HG02852 (cell line): ENCODE results near the gene ABCD1.

ENCODE experiments used
- ATAC-seq: cut with Tn5 transposase; IDR thresholded peaks from one replicate; pipeline ENCODE4 v1.9.1; 2021; ENCODE audit warnings: mild to moderate bottlenecking, moderate library complexity; ENCODE audit not compliant: unreplicated experiment

The ABCD1 gene

DNA sequence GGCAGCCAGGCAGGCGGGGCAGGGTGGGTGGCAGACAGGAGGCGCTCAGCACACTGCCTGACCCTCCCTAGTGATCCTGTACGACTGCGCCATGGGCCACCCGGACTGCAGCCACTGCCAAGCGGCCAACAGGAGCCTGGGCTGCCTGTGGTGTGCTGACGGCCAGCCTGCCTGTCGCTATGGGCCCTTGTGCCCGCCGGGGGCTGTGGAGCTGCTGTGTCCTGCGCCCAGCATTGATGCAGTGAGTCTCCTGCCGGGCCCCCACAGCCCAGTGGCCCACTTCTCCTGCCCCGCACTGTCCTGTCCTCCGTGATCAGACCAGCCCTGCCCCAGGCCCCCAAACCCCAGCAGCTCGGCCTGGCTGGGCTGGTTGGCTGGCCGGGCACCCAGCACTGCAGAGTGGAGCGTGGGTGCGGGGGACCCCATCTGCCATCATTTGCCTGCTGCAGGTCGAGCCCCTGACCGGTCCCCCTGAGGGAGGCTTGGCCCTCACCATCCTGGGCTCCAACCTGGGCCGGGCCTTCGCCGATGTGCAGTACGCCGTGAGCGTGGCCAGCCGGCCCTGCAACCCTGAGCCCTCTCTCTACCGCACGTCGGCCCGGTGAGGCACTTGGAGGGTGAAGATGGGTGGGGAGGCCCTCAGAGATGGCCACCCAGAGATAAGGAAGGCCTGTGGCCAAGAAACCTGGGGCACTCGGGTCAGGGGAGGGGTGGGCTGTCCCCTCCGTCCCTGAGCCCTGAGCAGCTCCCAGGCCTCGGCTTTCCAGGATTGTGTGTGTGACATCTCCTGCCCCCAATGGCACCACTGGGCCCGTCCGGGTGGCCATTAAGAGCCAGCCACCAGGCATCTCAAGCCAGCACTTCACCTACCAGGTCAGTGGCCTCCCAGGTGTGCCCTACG is 47.0 kb downstream of the ABCD1 start:
- no peak for ATAC-seq

DNA sequence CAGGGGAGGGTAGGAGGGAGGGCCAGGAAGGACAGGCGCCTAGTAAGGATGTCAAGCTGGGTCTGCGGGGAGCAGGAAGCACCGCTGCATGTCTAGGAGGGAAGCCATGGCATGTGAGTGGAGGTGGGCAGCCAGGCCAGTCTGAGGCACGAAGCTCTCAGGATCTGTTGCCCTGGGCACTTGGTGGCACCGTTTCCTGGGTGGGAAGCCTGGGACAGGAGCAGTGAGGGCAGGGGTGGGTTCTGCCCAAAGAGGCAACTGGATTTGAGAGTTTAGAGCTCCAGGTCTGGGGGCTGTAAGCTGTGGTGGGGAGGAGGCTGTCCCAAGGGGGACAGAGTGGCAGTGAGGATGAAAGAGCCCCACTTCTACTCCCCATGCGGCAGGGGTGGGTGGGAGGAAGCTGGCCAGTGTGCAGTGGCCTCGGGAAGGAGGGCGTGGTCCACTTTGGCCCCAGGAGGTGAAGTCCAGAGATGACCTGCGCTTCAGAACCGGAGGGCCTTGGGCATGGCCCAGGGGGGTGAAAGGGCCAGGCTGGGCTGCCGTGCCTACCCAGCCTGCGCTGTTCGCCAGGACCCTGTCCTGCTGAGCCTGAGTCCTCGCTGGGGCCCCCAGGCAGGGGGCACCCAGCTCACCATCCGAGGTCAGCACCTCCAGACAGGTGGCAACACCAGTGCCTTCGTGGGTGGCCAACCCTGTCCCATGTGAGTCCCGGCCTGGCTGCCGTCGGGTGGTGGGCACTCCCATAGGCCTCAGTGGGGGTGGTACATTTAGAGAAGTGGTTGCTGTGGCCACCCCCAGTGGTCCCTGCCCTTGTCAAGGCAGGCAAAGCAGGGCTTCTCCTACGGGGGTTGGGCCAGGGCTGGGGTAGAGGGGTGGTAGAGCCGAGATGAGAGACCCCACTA is 47.9 kb downstream of the ABCD1 start:
- ATAC-seq, result no peak

DNA sequence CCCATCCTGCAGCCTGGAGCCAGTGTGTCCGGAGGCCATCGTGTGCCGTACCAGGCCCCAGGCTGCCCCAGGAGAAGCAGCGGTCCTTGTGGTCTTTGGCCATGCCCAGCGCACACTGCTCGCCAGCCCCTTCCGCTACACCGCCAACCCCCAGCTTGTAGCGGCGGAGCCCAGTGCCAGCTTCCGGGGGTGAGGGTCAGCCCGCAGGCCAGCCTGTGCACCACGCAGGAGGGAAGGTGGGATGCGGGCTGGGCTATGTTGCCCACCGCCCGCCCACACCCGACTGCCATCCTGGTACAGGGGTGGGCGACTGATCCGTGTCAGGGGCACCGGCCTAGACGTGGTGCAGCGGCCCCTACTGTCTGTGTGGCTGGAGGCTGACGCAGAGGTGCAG is 48.6 kb downstream of the ABCD1 start:
- no peak for ATAC-seq

DNA sequence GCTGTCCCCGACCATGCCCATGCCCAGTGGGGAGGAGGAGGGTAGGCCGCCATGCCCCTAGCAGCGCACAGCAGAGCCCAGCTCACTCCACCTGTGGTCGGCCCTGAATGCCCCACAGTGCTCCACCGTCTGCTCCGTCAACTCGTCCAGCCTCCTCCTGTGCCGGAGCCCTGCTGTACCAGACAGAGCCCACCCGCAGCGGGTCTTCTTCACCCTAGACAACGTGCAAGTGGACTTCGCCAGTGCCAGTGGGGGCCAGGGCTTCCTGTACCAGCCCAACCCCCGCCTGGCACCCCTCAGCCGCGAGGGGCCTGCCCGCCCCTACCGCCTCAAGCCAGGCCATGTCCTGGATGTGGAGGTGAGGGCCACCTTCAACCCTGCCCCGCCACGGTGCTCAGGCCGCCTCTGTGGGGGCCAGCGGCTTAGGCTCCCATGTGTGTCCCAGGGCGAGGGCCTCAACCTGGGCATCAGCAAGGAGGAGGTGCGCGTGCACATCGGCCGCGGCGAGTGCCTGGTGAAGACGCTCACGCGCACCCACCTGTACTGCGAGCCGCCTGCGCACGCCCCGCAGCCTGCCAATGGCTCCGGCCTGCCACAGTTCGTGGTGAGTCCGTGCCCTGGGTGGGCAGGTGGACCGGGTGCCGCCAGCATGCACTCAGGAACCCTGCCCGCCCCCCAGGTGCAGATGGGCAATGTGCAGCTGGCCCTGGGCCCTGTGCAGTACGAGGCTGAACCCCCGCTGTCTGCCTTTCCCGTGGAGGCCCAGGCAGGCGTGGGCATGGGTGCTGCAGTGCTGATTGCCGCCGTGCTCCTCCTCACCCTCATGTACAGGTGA is 49.3 kb downstream of the ABCD1 start:
- no peak for ATAC-seq

- no peak for ATAC-seq
Observed at GRCh38 chrX:153774576-153775292, 50.1 kb downstream of the ABCD1 start.

GRCh38 chrX:153775293-153776119 is 50.9 kb downstream of the ABCD1 start:
- no peak for ATAC-seq

- no peak for ATAC-seq
Observed at GRCh38 chrX:153776120-153776599, 51.5 kb downstream of the ABCD1 start.

GRCh38 chrX:153776611-153777045 is 52.0 kb downstream of the ABCD1 start:
- ATAC-seq, result no peak

DNA sequence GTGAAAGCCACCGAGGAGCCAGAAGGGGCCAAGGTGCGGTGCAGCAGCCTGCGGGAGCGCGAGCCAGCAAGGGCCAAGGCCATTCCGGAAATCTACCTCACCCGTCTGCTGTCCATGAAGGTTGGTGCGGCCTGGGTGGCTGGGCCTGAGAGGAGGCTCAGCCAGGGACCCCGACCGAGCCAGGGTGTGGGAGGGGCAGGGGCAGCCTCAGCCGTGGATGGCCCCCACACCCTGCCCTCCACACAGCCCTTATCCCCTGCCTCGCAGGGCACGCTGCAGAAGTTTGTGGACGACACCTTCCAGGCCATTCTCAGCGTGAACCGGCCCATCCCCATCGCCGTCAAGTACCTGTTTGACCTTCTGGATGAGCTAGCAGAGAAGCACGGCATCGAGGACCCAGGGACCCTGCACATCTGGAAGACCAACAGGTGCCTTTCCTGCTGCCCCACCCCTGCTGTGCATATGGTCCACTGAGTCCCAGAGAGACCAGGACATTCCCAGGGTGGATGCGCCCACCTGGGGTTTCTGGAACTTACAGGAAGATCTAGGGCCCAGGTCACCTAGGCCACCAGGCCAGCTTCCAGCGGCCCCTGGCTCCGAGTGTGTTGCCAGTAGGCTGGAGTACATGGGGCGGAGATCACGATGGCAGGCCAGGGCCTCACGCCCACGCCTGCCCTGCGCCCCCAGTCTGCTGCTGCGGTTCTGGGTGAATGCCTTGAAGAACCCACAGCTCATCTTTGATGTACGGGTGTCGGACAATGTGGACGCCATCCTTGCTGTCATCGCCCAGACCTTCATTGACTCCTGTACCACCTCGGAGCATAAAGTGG is 52.8 kb downstream of the ABCD1 start:
- ATAC-seq, result no peak

- ATAC-seq, result no peak
Observed at GRCh38 chrX:153778181-153778580, 53.5 kb downstream of the ABCD1 start.

- no peak for ATAC-seq
Observed at GRCh38 chrX:153778684-153779101, 54.0 kb downstream of the ABCD1 start.

- no peak for ATAC-seq
Observed at GRCh38 chrX:153779891-153780677, 55.4 kb downstream of the ABCD1 start.

- ATAC-seq, result no peak
Observed at GRCh38 chrX:153780678-153781427, 56.2 kb downstream of the ABCD1 start, which contains the start of gene SRPK3. Gene SRPK3 (plus strand): TSS chrX:153781041. CDS start chrX:153781087, 46 bp downstream.

DNA sequence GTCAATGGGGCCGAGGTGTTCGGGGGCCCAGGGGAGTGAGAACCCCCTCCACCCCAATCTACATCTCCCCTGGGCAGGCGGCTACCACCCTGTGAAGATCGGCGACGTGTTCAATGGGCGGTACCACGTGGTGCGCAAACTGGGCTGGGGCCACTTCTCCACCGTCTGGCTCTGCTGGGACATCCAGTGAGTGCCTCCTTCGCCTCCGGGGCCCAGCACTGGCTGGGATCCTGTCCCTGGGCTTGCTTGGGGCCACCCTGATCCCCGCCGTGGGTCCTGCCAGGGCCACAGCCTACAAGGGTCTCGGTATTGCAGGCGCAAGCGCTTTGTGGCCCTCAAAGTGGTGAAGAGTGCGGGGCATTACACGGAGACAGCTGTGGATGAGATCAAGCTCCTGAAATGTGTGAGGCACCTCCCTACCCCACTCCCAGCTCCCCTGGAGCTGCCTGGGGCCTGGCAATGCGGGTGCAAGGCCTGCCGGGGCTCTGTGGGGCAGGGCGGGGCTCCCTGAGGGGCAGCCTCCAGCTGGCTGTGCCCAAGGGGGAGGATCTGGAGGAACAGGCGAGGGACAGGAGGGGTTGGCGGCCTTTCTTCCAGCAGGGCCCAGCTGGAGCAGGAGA is 56.9 kb downstream of the ABCD1 start:
- ATAC-seq, result no peak

- ATAC-seq, result no peak
Observed at GRCh38 chrX:153782313-153782712, 57.7 kb downstream of the ABCD1 start.

- no peak for ATAC-seq
Observed at GRCh38 chrX:153782871-153783270, 58.2 kb downstream of the ABCD1 start.
